H9 (cell line): ENCODE results near the gene VGF. TPM values are rescaled to one million over a fixed set of nuclear protein-coding genes. Genes with fewer than 3 reads are reported as not detected.

Source experiments
- DNase-seq: peaks from one replicate; pipeline ENCODE4 v3.0.0-alpha.2; 2017
- H2AFZ ChIP-seq: one replicate; pipeline ENCODE4 v1.6.1; 2013; ENCODE audit warnings: mild to moderate bottlenecking, low read length, control low read depth, moderate library complexity
- H2AK5ac ChIP-seq: 2 replicates; pipeline ENCODE4 v1.6.1; 2013; ENCODE audit warnings: low read length, control low read depth, mixed read lengths; ENCODE audit not compliant: insufficient read length
- H2BK120ac ChIP-seq: one replicate; pipeline ENCODE4 v1.6.1; 2013; ENCODE audit warnings: low read depth, mild to moderate bottlenecking, low read length, control low read depth, inconsistent platforms; ENCODE audit not compliant: poor library complexity, severe bottlenecking
- H2BK12ac ChIP-seq: 2 replicates; pipeline ENCODE4 v1.6.1; 2013; ENCODE audit warnings: low read length, control low read depth, mixed read lengths, low read depth; ENCODE audit not compliant: insufficient read length
- H2BK15ac ChIP-seq: 2 replicates; pipeline ENCODE4 v1.6.1; 2013; ENCODE audit warnings: low read depth, low read length, control low read depth
- H2BK20ac ChIP-seq: one replicate; pipeline ENCODE4 v1.6.1; 2013; ENCODE audit warnings: low read depth, mild to moderate bottlenecking, low read length, control low read depth, inconsistent platforms; ENCODE audit not compliant: poor library complexity, severe bottlenecking
- H2BK5ac ChIP-seq: 2 replicates; pipeline ENCODE4 v1.6.1; 2013; ENCODE audit warnings: low read length, control low read depth, mixed read lengths; ENCODE audit not compliant: insufficient read length
- H3K14ac ChIP-seq: 2 replicates; pipeline ENCODE4 v1.6.1; 2013; ENCODE audit warnings: low read length, control low read depth; ENCODE audit not compliant: insufficient read depth
- H3K18ac ChIP-seq: 2 replicates; pipeline ENCODE4 v1.6.1; 2013; ENCODE audit warnings: low read depth, mild to moderate bottlenecking, mixed read lengths, low read length, control low read depth; ENCODE audit not compliant: insufficient read length
- H3K23ac ChIP-seq: 2 replicates; pipeline ENCODE4 v1.6.1; 2013; ENCODE audit warnings: low read length, control low read depth, mixed read lengths, low read depth; ENCODE audit not compliant: insufficient read length
- H3K23me2 ChIP-seq: 2 replicates; pipeline ENCODE4 v1.6.1; 2013; ENCODE audit warnings: low read depth, mild to moderate bottlenecking, mixed read lengths, low read length, control low read depth; ENCODE audit not compliant: insufficient read length, poor library complexity, severe bottlenecking
- H3K27ac ChIP-seq: 2 replicates; pipeline ENCODE4 v1.5.1; 2013; ENCODE audit warnings: low read length, control low read depth, mixed read lengths, low read depth; ENCODE audit not compliant: insufficient read length
- H3K27me3 ChIP-seq: 2 replicates; pipeline ENCODE4 v1.6.1; 2013; ENCODE audit warnings: low read length, control low read depth, inconsistent platforms; ENCODE audit not compliant: insufficient read depth
- H3K4ac ChIP-seq: 2 replicates; pipeline ENCODE4 v1.6.1; 2013; ENCODE audit warnings: low read depth, mild to moderate bottlenecking, control low read depth, inconsistent platforms, low read length, moderate library complexity
- H3K4me1 ChIP-seq: 2 replicates; pipeline ENCODE4 v1.6.1; 2013; ENCODE audit warnings: low read length, control low read depth, inconsistent platforms; ENCODE audit not compliant: insufficient read depth
- H3K4me2 ChIP-seq: 2 replicates; pipeline ENCODE4 v1.6.1; 2013; ENCODE audit warnings: low read length, control low read depth, mixed read lengths; ENCODE audit not compliant: insufficient read length, insufficient read depth
- H3K56ac ChIP-seq: 2 replicates; pipeline ENCODE4 v1.6.1; 2013; ENCODE audit warnings: low read depth, mild to moderate bottlenecking, mixed read lengths, low read length, control low read depth; ENCODE audit not compliant: insufficient read length
- H3K79me1 ChIP-seq: 2 replicates; pipeline ENCODE4 v1.6.1; 2013; ENCODE audit warnings: low read depth, mild to moderate bottlenecking, moderate library complexity, low read length, control low read depth, inconsistent platforms; ENCODE audit not compliant: insufficient read depth, poor library complexity, severe bottlenecking
- H3K79me2 ChIP-seq: 2 replicates; pipeline ENCODE4 v1.6.1; 2013; ENCODE audit warnings: low read length, control low read depth, inconsistent platforms; ENCODE audit not compliant: insufficient read depth
- H3K9ac ChIP-seq: 2 replicates; pipeline ENCODE4 v1.6.1; 2013; ENCODE audit warnings: low read length, control low read depth, mixed read lengths; ENCODE audit not compliant: insufficient read length; ENCODE audit errors: extremely low read depth
- H3K9me3 ChIP-seq: one replicate; pipeline ENCODE4 v1.6.1; 2013; ENCODE audit warnings: low read depth, low read length, inconsistent platforms; ENCODE audit not compliant: control insufficient read depth
- H3T11ph ChIP-seq: one replicate; pipeline ENCODE4 v1.6.1; 2013; ENCODE audit warnings: mild to moderate bottlenecking, low read length, control low read depth, inconsistent platforms
- H4K20me1 ChIP-seq: one replicate; pipeline ENCODE4 v1.6.1; 2013; ENCODE audit not compliant: control insufficient read depth, insufficient read length, insufficient read depth
- H4K5ac ChIP-seq: 2 replicates; pipeline ENCODE4 v1.6.1; 2013; ENCODE audit warnings: low read depth, mild to moderate bottlenecking, mixed read lengths, low read length, control low read depth; ENCODE audit not compliant: insufficient read length
- H4K8ac ChIP-seq: replicated peaks from 2 replicates; pipeline ENCODE4 v1.6.1; 2013; ENCODE audit warnings: low read length, control low read depth, mixed read lengths, low read depth; ENCODE audit not compliant: insufficient read length
- H4K91ac ChIP-seq: 2 replicates; pipeline ENCODE4 v1.6.1; 2013; ENCODE audit warnings: low read depth, mild to moderate bottlenecking, moderate library complexity, mixed read lengths, low read length, control low read depth; ENCODE audit not compliant: insufficient read length
- H3K27ac Mint-ChIP-seq, 3 experiments: 2 replicates in 2 of 3; 3 replicates in 1 of 3; pipeline ENCODE4 v1.8.0; 2020 to 2021; ENCODE audit warnings: mixed read lengths in 3 of 3, mild to moderate bottlenecking in 1 of 3, moderate library complexity in 1 of 3
- H3K27me3 Mint-ChIP-seq: 2 replicates; pipeline ENCODE4 v1.8.0; 2021; ENCODE audit warnings: low read depth, mild to moderate bottlenecking, moderate library complexity, mixed read lengths
- H3K36me3 Mint-ChIP-seq, 3 experiments: 2 replicates in 2 of 3; 3 replicates in 1 of 3; pipeline ENCODE4 v1.8.0; 2020 to 2021; ENCODE audit warnings: low read depth in 3 of 3, mixed read lengths in 3 of 3; ENCODE audit not compliant: insufficient read depth in 1 of 3
- H3K4me1 Mint-ChIP-seq, 2 experiments: 2 replicates each; pipeline ENCODE4 v1.8.0; 2020; ENCODE audit warnings: mixed read lengths in 2 of 2
- H3K4me3 Mint-ChIP-seq, 2 experiments: 2 replicates in 1 of 2; 3 replicates in 1 of 2; pipeline ENCODE4 v1.8.0; 2020 to 2021; ENCODE audit warnings: mild to moderate bottlenecking in 2 of 2, mixed read lengths in 2 of 2, moderate library complexity in 1 of 2
- H3K9me3 Mint-ChIP-seq, 2 experiments: 2 replicates in 1 of 2; 3 replicates in 1 of 2; pipeline ENCODE4 v1.8.0; 2020; ENCODE audit warnings: mild to moderate bottlenecking in 2 of 2, mixed read lengths in 2 of 2, moderate library complexity in 1 of 2
- WGBS: extraction: QIAGEN DNeasy Blood & Tissue Kit; methylation state at CpG from one replicate; pipeline ENCODE4 v1.1.7; 2013; ENCODE audit warnings: missing lambda C conversion rate, low lambda C conversion rate, mixed read lengths; ENCODE audit not compliant: insufficient read length; ENCODE audit errors: extremely low coverage; 5-methylcytosine and 5-hydroxymethylcytosine counted together
- total RNA-seq: library from RNA; stranded (reverse); gene quantifications from 2 replicates; pipeline ENCODE4 v1.2.1, GENCODE V29; 2021
- TF ChIP-seq, protein P1 (sequence below): fragments of 200-600 bp; sonication (generic); conservative IDR thresholded peaks from 3 replicates; pipeline ENCODE4 v1.8.0; 2021; ENCODE audit warnings: antibody characterized with exemption, mild to moderate bottlenecking

The VGF gene
- total RNA-seq, 1 experiment from 2014 or later = 37.1 TPM

DNA sequence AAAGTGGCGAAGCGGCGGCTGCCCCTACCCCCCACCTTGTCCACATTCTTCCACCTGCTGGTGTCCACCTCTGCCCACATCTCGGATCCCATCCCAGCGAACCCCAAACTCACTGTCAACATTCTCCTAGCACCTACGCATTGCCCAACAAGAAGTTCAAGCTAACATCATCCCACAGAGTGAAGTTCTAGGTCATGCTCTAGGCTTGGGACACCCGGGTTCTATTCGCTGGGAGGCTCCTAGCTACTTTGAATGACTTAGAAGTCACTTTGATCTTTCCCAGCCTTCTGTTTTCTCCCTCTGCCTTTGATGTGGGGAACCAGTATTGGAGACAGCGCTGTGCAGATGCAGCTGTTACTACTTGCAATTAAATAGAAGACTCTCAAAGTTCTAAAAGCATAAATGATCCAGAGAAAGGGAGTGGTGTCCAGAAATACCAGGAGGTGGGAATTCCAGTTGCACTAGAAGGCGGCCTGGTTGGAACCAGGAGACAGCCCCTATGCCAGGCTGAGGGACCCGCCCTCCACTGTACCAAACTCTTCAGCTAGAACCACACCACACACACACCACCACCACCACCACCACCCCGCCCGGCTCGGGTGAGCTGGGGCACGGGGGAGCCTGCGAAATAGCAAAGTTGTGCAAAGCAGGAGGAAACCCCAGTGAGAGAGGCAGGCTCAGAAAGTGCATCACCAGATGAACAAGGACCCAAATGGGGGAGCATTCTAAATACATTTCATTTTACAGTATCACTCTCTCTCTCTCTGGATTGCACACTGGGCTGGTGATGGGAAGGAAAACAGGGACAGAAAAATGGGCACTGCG, 5.5 kb upstream of the VGF start:
- TF ChIP-seq, protein P1, sequence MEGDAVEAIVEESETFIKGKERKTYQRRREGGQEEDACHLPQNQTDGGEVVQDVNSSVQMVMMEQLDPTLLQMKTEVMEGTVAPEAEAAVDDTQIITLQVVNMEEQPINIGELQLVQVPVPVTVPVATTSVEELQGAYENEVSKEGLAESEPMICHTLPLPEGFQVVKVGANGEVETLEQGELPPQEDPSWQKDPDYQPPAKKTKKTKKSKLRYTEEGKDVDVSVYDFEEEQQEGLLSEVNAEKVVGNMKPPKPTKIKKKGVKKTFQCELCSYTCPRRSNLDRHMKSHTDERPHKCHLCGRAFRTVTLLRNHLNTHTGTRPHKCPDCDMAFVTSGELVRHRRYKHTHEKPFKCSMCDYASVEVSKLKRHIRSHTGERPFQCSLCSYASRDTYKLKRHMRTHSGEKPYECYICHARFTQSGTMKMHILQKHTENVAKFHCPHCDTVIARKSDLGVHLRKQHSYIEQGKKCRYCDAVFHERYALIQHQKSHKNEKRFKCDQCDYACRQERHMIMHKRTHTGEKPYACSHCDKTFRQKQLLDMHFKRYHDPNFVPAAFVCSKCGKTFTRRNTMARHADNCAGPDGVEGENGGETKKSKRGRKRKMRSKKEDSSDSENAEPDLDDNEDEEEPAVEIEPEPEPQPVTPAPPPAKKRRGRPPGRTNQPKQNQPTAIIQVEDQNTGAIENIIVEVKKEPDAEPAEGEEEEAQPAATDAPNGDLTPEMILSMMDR = no peak
- no peak overlapping the region for H3K4ac ChIP-seq
- H3K9me3 Mint-ChIP-seq = peaks cover 0 to 2% of the 10 kb centered on the region in 2 experiments; a peak in 2 of 5 replicates
- no peaks in the 10 kb centered on the region for H3K36me3 Mint-ChIP-seq
- H3K23me2 ChIP-seq = peaks cover 49% of the 10 kb centered on the region
- H4K5ac ChIP-seq = no peak overlapping the region
- H3K79me1 ChIP-seq = no peaks in the 10 kb centered on the region
- no peak overlapping the region for H3K23ac ChIP-seq
- H3K27me3 ChIP-seq = peaks cover 58% of the 10 kb centered on the region
- no peaks in the 10 kb centered on the region for H3K79me2 ChIP-seq
- peak; percentile 30 for DNase-seq
- no peak overlapping the region for H2BK5ac ChIP-seq
- H3K4me2 ChIP-seq = peak overlapping the region; percentile 68
- no peaks in the 10 kb centered on the region for H3K9me3 ChIP-seq
- H3K4me3 Mint-ChIP-seq = peak overlapping the region; percentile 55 to 79
- no peak overlapping the region for H3K14ac ChIP-seq
- no peaks in the 10 kb centered on the region for H4K20me1 ChIP-seq
- no peak overlapping the region for H3T11ph ChIP-seq
- H3K4me1 ChIP-seq = peaks cover 13% of the 10 kb centered on the region; the same call in 1 of the 2 replicates
- no peak overlapping the region for H3K27ac Mint-ChIP-seq
- H3K27me3 Mint-ChIP-seq = peaks cover 98% of the 10 kb centered on the region
- WGBS = no CpG with 5 or more reads among the region's 17 CpGs
- no peak overlapping the region for H2BK20ac ChIP-seq
- no peak overlapping the region for H2BK15ac ChIP-seq
- H2AFZ ChIP-seq = no peak overlapping the region
- no peak overlapping the region for H3K9ac ChIP-seq
- H2AK5ac ChIP-seq = no peak overlapping the region
- H2BK120ac ChIP-seq = no peak overlapping the region
- peaks cover 60 to 70% of the 10 kb centered on the region in 2 experiments for H3K4me1 Mint-ChIP-seq
- no peak overlapping the region for H3K27ac ChIP-seq
- no peak overlapping the region for H4K91ac ChIP-seq
- no peak overlapping the region for H3K18ac ChIP-seq
- H3K56ac ChIP-seq = no peak overlapping the region
- no peak overlapping the region for H4K8ac ChIP-seq
- no peak overlapping the region for H2BK12ac ChIP-seq
